ENCODE data around the gene PTP4A1.

- TF ChIP-seq ZSCAN5A (CRISPR knock-in tag; IDR thresholded peaks at IDR 0.05; ENCODE audit: borderline replicate concordance) (no peak), ZNF878 (CRISPR knock-in tag; IDR thresholded peaks at IDR 0.05) (no peak), ZBTB21 (CRISPR knock-in tag; IDR thresholded peaks at IDR 0.05) (no peak), MXD4 (CRISPR knock-in tag; IDR thresholded peaks at IDR 0.05) (no peak), SRSF9 (IDR thresholded peaks at IDR 0.05; ENCODE audit: borderline replicate concordance, insufficient read depth, low read depth, low read length, poor library complexity, severe bottlenecking) (no peak), KDM6A (CRISPR knock-in tag; IDR thresholded peaks at IDR 0.05; ENCODE audit: low read depth) (no peak), RARG (CRISPR knock-in tag; IDR thresholded peaks at IDR 0.05; ENCODE audit: low read depth) (no peak), RELA (CRISPR knock-in tag; IDR thresholded peaks at IDR 0.05) (no peak)
Measured at GRCh38 chr6:63582579-63583231, 10.4 kb downstream of the PTP4A1 start.
